DOHH2 (cell line): Measurements from ENCODE around the gene CAMK2D.

Source experiments
- H3F3A ChIP-seq: fragments of 200-600 bp; sonication (generic), shearing (Covaris generic); 2 replicates; pipeline ENCODE4 v1.6.0; 2016; ENCODE audit warnings: antibody characterized with exemption, mild to moderate bottlenecking; ENCODE audit not compliant: control insufficient read depth, insufficient read depth
- H3K27ac ChIP-seq: fragments of 200-600 bp; sonication (generic); 2 replicates; pipeline ENCODE4 v1.5.1; 2014; ENCODE audit warnings: low read depth, mild to moderate bottlenecking, low read length, moderate library complexity
- H3K27me3 ChIP-seq: fragments of 200-600 bp; sonication (generic); 2 replicates; pipeline ENCODE4 v1.6.1; 2014; ENCODE audit warnings: mild to moderate bottlenecking, low read length, mixed read lengths; ENCODE audit not compliant: control insufficient read depth
- H3K36me3 ChIP-seq: fragments of 200-600 bp; sonication (generic); 2 replicates; pipeline ENCODE4 v1.6.1; 2014; ENCODE audit warnings: mild to moderate bottlenecking, low read length, moderate library complexity, mixed read lengths; ENCODE audit not compliant: control insufficient read depth
- H3K4me1 ChIP-seq: fragments of 200-600 bp; sonication (generic); 2 replicates; pipeline ENCODE4 v1.6.1; 2014; ENCODE audit warnings: mild to moderate bottlenecking, low read length, mixed read lengths; ENCODE audit not compliant: control insufficient read depth
- H3K4me2 ChIP-seq: fragments of 200-600 bp; sonication (generic); 2 replicates; pipeline ENCODE4 v1.6.0; 2014; ENCODE audit warnings: mild to moderate bottlenecking, low read length, moderate library complexity
- H3K4me3 ChIP-seq: fragments of 200-600 bp; sonication (generic); 2 replicates; pipeline ENCODE4 v1.5.1; 2014; ENCODE audit warnings: mild to moderate bottlenecking, low read length, mixed read lengths
- H3K79me2 ChIP-seq: fragments of 200-600 bp; sonication (generic); 2 replicates; pipeline ENCODE4 v1.6.1; 2014; ENCODE audit warnings: mild to moderate bottlenecking, low read length, mixed read lengths; ENCODE audit not compliant: control insufficient read depth
- H3K9me2 ChIP-seq: fragments of 200-600 bp; sonication (generic); replicated peaks from 2 replicates; pipeline ENCODE4 v1.6.1; 2014; ENCODE audit warnings: mild to moderate bottlenecking, low read length, mixed read lengths; ENCODE audit not compliant: control insufficient read depth
- H3K9me3 ChIP-seq: fragments of 200-600 bp; sonication (generic); 2 replicates; pipeline ENCODE4 v1.6.1; 2014; ENCODE audit warnings: antibody characterized with exemption, low read length, mixed read lengths; ENCODE audit not compliant: control insufficient read depth, insufficient read depth
- H4K20me1 ChIP-seq: fragments of 200-600 bp; sonication (generic); 2 replicates; pipeline ENCODE4 v1.6.0; 2014; ENCODE audit warnings: low read depth, mild to moderate bottlenecking, antibody characterized with exemption, low read length, moderate library complexity; ENCODE audit not compliant: control insufficient read depth, insufficient read depth
- CTCF ChIP-seq: fragments of 200-600 bp; sonication (generic); IDR thresholded peaks from one replicate; pipeline ENCODE4 v1.5.1; 2014; ENCODE audit warnings: antibody characterized with exemption, mild to moderate bottlenecking, low read depth, low read length; ENCODE audit not compliant: poor library complexity, severe bottlenecking
- EZH2phosphoT487 ChIP-seq: fragments of 200-600 bp; sonication (generic); IDR thresholded peaks from 2 replicates; pipeline ENCODE4 v1.6.1; 2017; ENCODE audit warnings: borderline replicate concordance, mild to moderate bottlenecking, antibody characterized with exemption, low read length, moderate library complexity, mixed read lengths

Gene CAMK2D

GRCh38 chr4:113541933-113542332 is 219.6 kb downstream of the CAMK2D start:
- H3K79me2 ChIP-seq = no peaks in the 10 kb centered on the region
- H3K27me3 ChIP-seq = no peaks in the 10 kb centered on the region
- no peaks in the 10 kb centered on the region for H4K20me1 ChIP-seq
- H3K4me1 ChIP-seq = peaks cover 14% of the 10 kb centered on the region
- H3K36me3 ChIP-seq = peaks cover 69% of the 10 kb centered on the region
- no peak overlapping the region for H3K4me3 ChIP-seq
- H3K27ac ChIP-seq = no peak overlapping the region
- no peaks in the 10 kb centered on the region for H3K9me2 ChIP-seq
- 0 out of 2 replicates have a peak, but pooled peaks cover 2% of the 10 kb centered on the region for H3F3A ChIP-seq
- no peaks in the 10 kb centered on the region for H3K9me3 ChIP-seq
- TF ChIP-seq EZH2phosphoT487 = no peak
- no peak for TF ChIP-seq CTCF
- no peak overlapping the region for H3K4me2 ChIP-seq

- TF ChIP-seq CTCF (no peak), EZH2phosphoT487 (no peak)
- no peak overlapping the region for H3K27ac ChIP-seq
- no peaks in the 10 kb centered on the region for H3K9me3 ChIP-seq
- H3K79me2 ChIP-seq = no peaks in the 10 kb centered on the region
- H4K20me1 ChIP-seq = no peaks in the 10 kb centered on the region
- H3K4me2 ChIP-seq = no peak overlapping the region
- H3K4me1 ChIP-seq = peaks cover 14% of the 10 kb centered on the region
- no peak overlapping the region for H3K4me3 ChIP-seq
- 0 out of 2 replicates have a peak, but pooled peaks cover 2% of the 10 kb centered on the region for H3F3A ChIP-seq
- no peaks in the 10 kb centered on the region for H3K9me2 ChIP-seq
- peaks cover 66% of the 10 kb centered on the region for H3K36me3 ChIP-seq
- H3K27me3 ChIP-seq = no peaks in the 10 kb centered on the region
These were observed 220.7 kb downstream of the CAMK2D start for GRCh38 chr4:113540859-113541258.

GRCh38 chr4:113539408-113539807 is 222.1 kb downstream of the CAMK2D start:
- TF ChIP-seq EZH2phosphoT487 = no peak
- no peak for TF ChIP-seq CTCF
- Histone ChIP-seq H3K79me2 (no peaks in the 10 kb centered on the region), H4K20me1 (no peaks in the 10 kb centered on the region), H3K4me3 (no peak overlapping the region), H3K27ac (no peak overlapping the region), H3K9me2 (no peaks in the 10 kb centered on the region), H3K9me3 (no peaks in the 10 kb centered on the region), H3K36me3 (peaks cover 66% of the 10 kb centered on the region), H3K4me1 (peaks cover 14% of the 10 kb centered on the region), H3K27me3 (no peaks in the 10 kb centered on the region), H3F3A (peaks cover 5% of the 10 kb centered on the region; the same call in 1 of the 2 replicates), H3K4me2 (no peak overlapping the region)

- no peaks in the 10 kb centered on the region for H3K79me2 ChIP-seq
- no peaks in the 10 kb centered on the region for H3K9me3 ChIP-seq
- no peak for TF ChIP-seq CTCF
- no peak for TF ChIP-seq EZH2phosphoT487
- no peaks in the 10 kb centered on the region for H4K20me1 ChIP-seq
- peaks cover 7% of the 10 kb centered on the region; the same call in 1 of the 2 replicates for H3F3A ChIP-seq
- no peak overlapping the region for H3K4me3 ChIP-seq
- H3K4me1 ChIP-seq = peaks cover 12% of the 10 kb centered on the region
- no peaks in the 10 kb centered on the region for H3K9me2 ChIP-seq
- H3K36me3 ChIP-seq = peaks cover 75% of the 10 kb centered on the region
- no peaks in the 10 kb centered on the region for H3K27me3 ChIP-seq
- no peak overlapping the region for H3K27ac ChIP-seq
- H3K4me2 ChIP-seq = no peak overlapping the region
These were observed 223.9 kb downstream of the CAMK2D start for GRCh38 chr4:113537628-113538027.
